ENCODE data around the gene DDR2. TPM values are rescaled to one million over a fixed set of nuclear protein-coding genes. Genes with fewer than 3 reads are reported as not detected.
"Not testable (repeated sequence)": the region's sequence is repeated elsewhere in the genome, so short reads cannot be mapped to it uniquely, and the experiment has no call there.

DDR2 gene
- total RNA-seq, 1 donor from 2014 or later, result 1.3 TPM

- DNase-seq (ENCODE audit: low read depth), result no peak
- H3K4me3 ChIP-seq (ENCODE audit: low read depth, low read length), result no peak overlapping the region
- peak; percentile 28 for TF ChIP-seq CTCF (conservative IDR thresholded peaks at IDR 0.05; ENCODE audit: low read depth, low read length)
These were observed 124.3 kb downstream of the DDR2 start for GRCh38 chr1:162756523-162756922.

GRCh38 chr1:162757476-162757875 lies 125.2 kb downstream of the DDR2 start:
- no peak for DNase-seq (ENCODE audit: low read depth)
- H3K4me3 ChIP-seq (ENCODE audit: low read depth, low read length), result no peak overlapping the region
- no peak for TF ChIP-seq CTCF (conservative IDR thresholded peaks at IDR 0.05; ENCODE audit: low read depth, low read length)

DNA sequence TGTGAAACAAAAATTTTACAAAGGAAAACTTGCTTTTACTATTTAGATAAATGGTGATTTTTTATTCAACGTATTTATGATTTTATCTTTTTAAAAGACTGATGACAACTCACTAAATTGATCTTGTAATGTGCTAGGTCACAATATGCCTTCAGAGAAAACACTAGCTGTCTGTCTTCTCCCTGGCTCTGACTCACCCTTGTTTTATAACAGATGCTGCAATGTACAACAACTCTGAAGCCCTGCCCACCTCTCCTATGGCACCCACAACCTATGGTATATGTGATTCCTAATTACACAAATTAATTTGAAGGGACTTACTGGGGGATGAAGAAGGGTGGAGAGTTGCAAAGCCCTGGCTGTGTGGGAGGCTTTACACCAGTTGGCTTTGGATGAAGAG lies 133.5 kb downstream of the DDR2 start:
- DNase-seq (ENCODE audit: low read depth), result no peak
- no peak for TF ChIP-seq CTCF (conservative IDR thresholded peaks at IDR 0.05; ENCODE audit: low read depth, low read length)
- no peak overlapping the region for H3K4me3 ChIP-seq (ENCODE audit: low read depth, low read length)

GRCh38 chr1:162772571-162773154 lies 140.4 kb downstream of the DDR2 start:
- TF ChIP-seq CTCF (conservative IDR thresholded peaks at IDR 0.05; ENCODE audit: low read depth, low read length), result no peak
- no peak overlapping the region for H3K4me3 ChIP-seq (ENCODE audit: low read depth, low read length)
- no peak for DNase-seq (ENCODE audit: low read depth)

DNA sequence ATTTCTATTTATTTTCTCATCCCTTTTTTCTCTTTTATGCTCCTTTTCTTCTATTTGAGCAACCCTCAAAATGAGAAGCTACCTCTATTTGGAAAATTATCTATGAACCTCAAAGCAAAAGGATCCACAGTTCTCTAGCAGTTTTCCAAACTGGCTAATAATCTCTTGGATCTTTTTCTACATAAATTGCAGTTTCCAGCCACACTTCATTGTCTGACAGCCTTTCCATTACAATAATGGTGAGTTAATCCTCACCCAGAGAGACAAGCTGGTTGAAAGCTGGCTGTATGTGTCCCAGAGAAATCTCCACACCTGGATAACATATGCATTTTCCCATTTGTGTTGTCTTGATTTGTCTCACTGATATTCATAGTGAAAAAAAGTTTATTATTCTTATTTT lies 141.7 kb downstream of the DDR2 start:
- no peak for DNase-seq (ENCODE audit: low read depth)
- H3K4me3 ChIP-seq (ENCODE audit: low read depth, low read length), result no peak overlapping the region
- TF ChIP-seq CTCF (conservative IDR thresholded peaks at IDR 0.05; ENCODE audit: low read depth, low read length), result no peak

DNA sequence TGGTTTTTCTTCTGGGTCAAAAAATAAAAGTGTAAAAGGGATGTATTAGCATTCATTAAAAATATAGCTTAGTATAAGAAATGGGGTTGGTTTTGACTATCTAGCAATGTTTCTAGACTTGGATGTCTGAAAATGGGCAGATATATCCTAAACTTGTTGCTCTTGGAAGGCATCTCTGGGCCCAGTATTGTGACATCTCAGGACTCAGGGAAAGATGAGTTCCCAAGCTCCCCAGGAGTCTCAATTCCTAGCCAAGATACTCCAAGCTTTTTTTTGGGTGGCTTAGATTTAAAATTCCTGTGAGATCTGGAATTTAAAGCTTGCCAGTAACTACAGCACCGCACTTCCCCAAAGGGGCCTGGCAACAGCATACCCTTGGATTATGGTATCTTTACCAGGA lies 146.8 kb downstream of the DDR2 start:
- no peak for TF ChIP-seq CTCF (conservative IDR thresholded peaks at IDR 0.05; ENCODE audit: low read depth, low read length)
- no peak overlapping the region for H3K4me3 ChIP-seq (ENCODE audit: low read depth, low read length)
- DNase-seq (ENCODE audit: low read depth), result no peak

DNA sequence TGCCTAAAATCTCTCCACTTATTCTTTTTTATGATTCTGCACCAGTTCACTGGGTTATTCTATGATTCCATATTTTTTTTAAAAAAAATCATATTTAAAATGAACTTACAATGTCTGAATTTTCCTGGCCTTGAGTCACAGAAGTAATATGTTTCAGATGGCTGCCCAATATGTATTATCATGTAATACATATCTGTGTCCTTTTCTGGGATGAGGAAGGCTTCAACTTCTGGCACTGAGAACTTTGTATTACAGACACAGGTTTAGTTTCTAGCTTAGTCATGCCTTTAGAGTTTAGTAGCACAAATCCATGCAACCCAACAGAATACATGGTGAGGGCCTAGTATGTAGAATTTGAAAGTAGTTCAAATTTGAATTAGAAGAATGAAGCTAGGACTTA lies 150.4 kb downstream of the DDR2 start:
- H3K4me3 ChIP-seq (ENCODE audit: low read depth, low read length), result no peak overlapping the region

DNA sequence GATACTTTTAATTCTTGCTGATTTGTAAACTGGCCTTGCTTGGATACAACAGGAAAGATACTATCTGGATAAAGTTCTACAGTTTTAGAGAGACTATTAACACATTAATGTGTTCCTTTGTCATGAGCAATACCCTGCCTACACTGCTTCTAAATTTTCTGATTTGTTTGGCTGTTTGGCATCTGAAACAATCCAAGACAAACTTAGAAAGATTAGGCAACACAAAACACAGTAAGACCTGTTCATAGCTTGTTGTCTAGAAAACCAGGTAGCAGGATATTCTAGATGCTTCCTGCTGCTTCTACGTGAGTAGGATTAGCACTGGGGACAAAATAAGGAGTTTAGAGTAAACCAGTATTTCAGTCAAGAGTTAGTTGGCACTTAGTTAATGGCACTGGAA lies 152.7 kb downstream of the DDR2 start:
- H3K4me3 ChIP-seq (ENCODE audit: low read depth, low read length); DNase-seq (ENCODE audit: low read depth): not testable (repeated sequence)

More for the DNA sequence above, 150.4 kb downstream of the DDR2 start:
- DNase-seq (ENCODE audit: low read depth), result no peak
- TF ChIP-seq CTCF (conservative IDR thresholded peaks at IDR 0.05; ENCODE audit: low read depth, low read length), result no peak

GRCh38 chr1:162788783-162789182 lies 156.5 kb downstream of the DDR2 start:
- H3K4me3 ChIP-seq (ENCODE audit: low read depth, low read length); DNase-seq (ENCODE audit: low read depth): not testable (repeated sequence)

GRCh38 chr1:162790303-162790984 lies 158.2 kb downstream of the DDR2 start, which contains the start of gene HSD17B7:
HSD17B7 (plus strand) TSS chr1:162790702; CDS start chr1:162790801, 99 bp downstream.
- H3K4me3 ChIP-seq (ENCODE audit: low read depth, low read length), result peak within 1 kb of the TSS; percentile 53
- DNase-seq (ENCODE audit: low read depth), result not testable (repeated sequence)

Measured in epithelial cell of proximal tubule (primary cell).